HK-2 (cell line): ENCODE data around the gene GNPNAT1.
A peak's percentile ranks its signal among the peaks of the same experiment; 100 is the strongest.

Source experiments
- DNase-seq: peaks from one replicate; pipeline ENCODE4 v3.0.0-alpha.2; 2018; ENCODE audit not compliant: unreplicated experiment

The GNPNAT1 gene

GRCh38 chr14:52791223-52792096 lies at the start of gene GNPNAT1:
Gene GNPNAT1 (minus strand): TSS chr14:52791607. CDS start chr14:52784650, 6,957 bp downstream.
- DNase-seq: peak; percentile 93

GRCh38 chr14:52840877-52841276 lies 49.5 kb upstream of the GNPNAT1 start:
- DNase-seq: no peak

GRCh38 chr14:52837451-52837850 lies 46.0 kb upstream of the GNPNAT1 start:
- no peak for DNase-seq

GRCh38 chr14:52836063-52836462 lies 44.7 kb upstream of the GNPNAT1 start:
- no peak for DNase-seq

GRCh38 chr14:52835122-52835903 lies 43.9 kb upstream of the GNPNAT1 start:
- no peak for DNase-seq

GRCh38 chr14:52834440-52834842 lies 43.0 kb upstream of the GNPNAT1 start:
- DNase-seq: no peak

GRCh38 chr14:52833891-52834290 lies 42.5 kb upstream of the GNPNAT1 start:
- no peak for DNase-seq

- DNase-seq: no peak
Observed at GRCh38 chr14:52829527-52830185, 38.2 kb upstream of the GNPNAT1 start.

GRCh38 chr14:52827426-52827825 lies 36.0 kb upstream of the GNPNAT1 start:
- DNase-seq: no peak

- DNase-seq: no peak
Observed at GRCh38 chr14:52825085-52825484, 33.7 kb upstream of the GNPNAT1 start.

GRCh38 chr14:52824462-52824861 lies 33.1 kb upstream of the GNPNAT1 start:
- no peak for DNase-seq

GRCh38 chr14:52821805-52822250 lies 30.4 kb upstream of the GNPNAT1 start:
- DNase-seq: no peak

GRCh38 chr14:52808101-52808500 lies 16.7 kb upstream of the GNPNAT1 start:
- DNase-seq: no peak

- no peak for DNase-seq
Observed at GRCh38 chr14:52806115-52806514, 14.7 kb upstream of the GNPNAT1 start.

- no peak for DNase-seq
Observed at GRCh38 chr14:52802597-52802996, 11.2 kb upstream of the GNPNAT1 start.

GRCh38 chr14:52801014-52801712 lies 9.8 kb upstream of the GNPNAT1 start:
- DNase-seq: peak; percentile 13

- DNase-seq: no peak
Observed at GRCh38 chr14:52798826-52799225, 7.4 kb upstream of the GNPNAT1 start.

GRCh38 chr14:52797653-52798052 lies 6.2 kb upstream of the GNPNAT1 start:
- DNase-seq: no peak

GRCh38 chr14:52793061-52793460 lies 1.7 kb upstream of the GNPNAT1 start:
- DNase-seq: no peak

- DNase-seq: no peak
Observed at GRCh38 chr14:52792097-52792415, 649 bp upstream of the GNPNAT1 start.

GRCh38 chr14:52790756-52791222 lies 618 bp downstream of the GNPNAT1 start:
- no peak for DNase-seq
